ENCODE data around the gene EPN2. TPM values are rescaled to one million over a fixed set of nuclear protein-coding genes. Genes with fewer than 3 reads are reported as not detected.

Gene EPN2
- total RNA-seq, 1 experiment from 2014 or later = 31.3 TPM

GRCh38 chr17:19344311-19345066 is 107.3 kb downstream of the EPN2 start:
- CTCF ChIA-PET = no interaction called here
- intact Hi-C loops (cut with micrococcal nuclease; ENCODE audit: unreplicated experiment) = no loop called here
- no peak for DNase-seq
- Mint-ChIP-seq H3K9me3 (ENCODE audit: low read depth, unreplicated experiment) (no peaks in the 10 kb centered on the region), H3K4me1 (ENCODE audit: low read depth, unreplicated experiment) (peaks cover 9% of the 10 kb centered on the region), H3K27me3 (ENCODE audit: unreplicated experiment) (no peaks in the 10 kb centered on the region), H3K27ac (ENCODE audit: unreplicated experiment) (no peak overlapping the region), H3K4me3 (ENCODE audit: low read depth, unreplicated experiment) (no peak overlapping the region), H3K36me3 (ENCODE audit: insufficient read depth, unreplicated experiment) (peaks cover 10% of the 10 kb centered on the region)
- TF ChIP-seq CTCF (IDR thresholded peaks at IDR 0.05; ENCODE audit: unreplicated experiment) = no peak
- no TSS peak for BruUV-seq (replicated peaks)

GRCh38 chr17:19345067-19345460 is 107.9 kb downstream of the EPN2 start:
- BruUV-seq (replicated peaks) = no TSS peak
- CTCF ChIA-PET = no interaction called here
- Mint-ChIP-seq H3K4me3 (ENCODE audit: low read depth, unreplicated experiment) (no peak overlapping the region), H3K9me3 (ENCODE audit: low read depth, unreplicated experiment) (no peaks in the 10 kb centered on the region), H3K27me3 (ENCODE audit: unreplicated experiment) (no peaks in the 10 kb centered on the region), H3K4me1 (ENCODE audit: low read depth, unreplicated experiment) (peaks cover 9% of the 10 kb centered on the region), H3K27ac (ENCODE audit: unreplicated experiment) (no peak overlapping the region), H3K36me3 (ENCODE audit: insufficient read depth, unreplicated experiment) (peaks cover 14% of the 10 kb centered on the region)
- no peak for DNase-seq
- no peak for TF ChIP-seq CTCF (IDR thresholded peaks at IDR 0.05; ENCODE audit: unreplicated experiment)
- intact Hi-C loops (cut with micrococcal nuclease; ENCODE audit: unreplicated experiment) = no loop called here

- Mint-ChIP-seq H3K27ac (ENCODE audit: unreplicated experiment) (no peak overlapping the region), H3K4me3 (ENCODE audit: low read depth, unreplicated experiment) (no peak overlapping the region), H3K4me1 (ENCODE audit: low read depth, unreplicated experiment) (peaks cover 9% of the 10 kb centered on the region), H3K27me3 (ENCODE audit: unreplicated experiment) (no peaks in the 10 kb centered on the region), H3K9me3 (ENCODE audit: low read depth, unreplicated experiment) (no peaks in the 10 kb centered on the region), H3K36me3 (ENCODE audit: insufficient read depth, unreplicated experiment) (peaks cover 14% of the 10 kb centered on the region)
- BruUV-seq (replicated peaks) = no TSS peak
- CTCF ChIA-PET = no interaction called here
- TF ChIP-seq CTCF (IDR thresholded peaks at IDR 0.05; ENCODE audit: unreplicated experiment) = no peak
- no peak for DNase-seq
- intact Hi-C loops (cut with micrococcal nuclease; ENCODE audit: unreplicated experiment) = no loop called here
Observed at GRCh38 chr17:19345486-19346350, 108.6 kb downstream of the EPN2 start.

GRCh38 chr17:19346351-19347255 is 109.4 kb downstream of the EPN2 start:
- TF ChIP-seq CTCF (IDR thresholded peaks at IDR 0.05; ENCODE audit: unreplicated experiment) = no peak
- Mint-ChIP-seq H3K36me3 (ENCODE audit: insufficient read depth, unreplicated experiment) (peaks cover 14% of the 10 kb centered on the region), H3K27me3 (ENCODE audit: unreplicated experiment) (no peaks in the 10 kb centered on the region), H3K4me1 (ENCODE audit: low read depth, unreplicated experiment) (peaks cover 9% of the 10 kb centered on the region), H3K9me3 (ENCODE audit: low read depth, unreplicated experiment) (no peaks in the 10 kb centered on the region), H3K4me3 (ENCODE audit: low read depth, unreplicated experiment) (no peak overlapping the region), H3K27ac (ENCODE audit: unreplicated experiment) (no peak overlapping the region)
- no TSS peak for BruUV-seq (replicated peaks)
- no peak for DNase-seq
- intact Hi-C loops (cut with micrococcal nuclease; ENCODE audit: unreplicated experiment) = no loop called here
- CTCF ChIA-PET = no interaction called here

Data from Calu3 (cell line).